ENCODE results near the gene HECTD1.
"Not testable (repeated sequence)": the region's sequence is repeated elsewhere in the genome, so short reads cannot be mapped to it uniquely, and the experiment has no call there.

DNA sequence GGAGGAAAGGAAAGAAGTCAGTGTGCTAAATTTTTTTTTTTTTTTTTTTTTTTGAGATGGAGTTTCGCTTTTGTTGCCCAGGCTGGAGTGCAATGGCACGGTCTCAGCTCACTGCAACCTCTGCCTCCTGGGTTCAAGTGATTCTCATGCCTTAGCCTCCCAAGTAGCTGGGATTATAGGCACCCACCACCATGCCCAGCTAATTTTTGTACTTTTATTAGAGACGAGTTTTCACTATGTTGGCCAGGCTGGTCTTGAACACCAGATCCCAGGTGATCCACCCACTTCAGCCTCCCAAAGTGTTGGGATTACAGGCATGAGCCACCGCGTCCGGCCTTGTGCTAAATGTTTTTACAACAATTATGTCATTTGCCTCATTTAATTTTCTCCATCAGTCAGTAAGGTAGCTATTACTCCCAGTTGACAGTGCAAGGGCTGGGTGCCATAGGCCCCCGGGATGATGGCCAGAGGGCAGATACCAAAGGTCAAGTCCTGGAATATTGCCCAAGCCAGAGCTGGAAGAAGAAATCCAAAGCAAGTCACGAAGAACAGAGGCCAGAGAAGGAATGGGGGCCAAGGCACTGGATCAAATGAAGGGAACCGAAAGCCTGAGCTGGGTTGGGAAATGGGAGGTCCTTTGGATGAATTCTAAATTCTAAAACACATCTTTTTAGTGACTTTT lies 154.5 kb downstream of the HECTD1 start:
- not testable (repeated sequence) for TF ChIP-seq ZFP37 (tag by site-specific recombination; IDR thresholded peaks at IDR 0.05)
- TF ChIP-seq, protein P1, sequence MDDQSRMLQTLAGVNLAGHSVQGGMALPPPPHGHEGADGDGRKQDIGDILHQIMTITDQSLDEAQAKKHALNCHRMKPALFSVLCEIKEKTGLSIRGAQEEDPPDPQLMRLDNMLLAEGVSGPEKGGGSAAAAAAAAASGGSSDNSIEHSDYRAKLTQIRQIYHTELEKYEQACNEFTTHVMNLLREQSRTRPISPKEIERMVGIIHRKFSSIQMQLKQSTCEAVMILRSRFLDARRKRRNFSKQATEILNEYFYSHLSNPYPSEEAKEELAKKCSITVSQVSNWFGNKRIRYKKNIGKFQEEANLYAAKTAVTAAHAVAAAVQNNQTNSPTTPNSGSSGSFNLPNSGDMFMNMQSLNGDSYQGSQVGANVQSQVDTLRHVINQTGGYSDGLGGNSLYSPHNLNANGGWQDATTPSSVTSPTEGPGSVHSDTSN (CRISPR knock-in tag; IDR thresholded peaks at IDR 0.05): not testable (repeated sequence)
- TF ChIP-seq, protein P2, sequence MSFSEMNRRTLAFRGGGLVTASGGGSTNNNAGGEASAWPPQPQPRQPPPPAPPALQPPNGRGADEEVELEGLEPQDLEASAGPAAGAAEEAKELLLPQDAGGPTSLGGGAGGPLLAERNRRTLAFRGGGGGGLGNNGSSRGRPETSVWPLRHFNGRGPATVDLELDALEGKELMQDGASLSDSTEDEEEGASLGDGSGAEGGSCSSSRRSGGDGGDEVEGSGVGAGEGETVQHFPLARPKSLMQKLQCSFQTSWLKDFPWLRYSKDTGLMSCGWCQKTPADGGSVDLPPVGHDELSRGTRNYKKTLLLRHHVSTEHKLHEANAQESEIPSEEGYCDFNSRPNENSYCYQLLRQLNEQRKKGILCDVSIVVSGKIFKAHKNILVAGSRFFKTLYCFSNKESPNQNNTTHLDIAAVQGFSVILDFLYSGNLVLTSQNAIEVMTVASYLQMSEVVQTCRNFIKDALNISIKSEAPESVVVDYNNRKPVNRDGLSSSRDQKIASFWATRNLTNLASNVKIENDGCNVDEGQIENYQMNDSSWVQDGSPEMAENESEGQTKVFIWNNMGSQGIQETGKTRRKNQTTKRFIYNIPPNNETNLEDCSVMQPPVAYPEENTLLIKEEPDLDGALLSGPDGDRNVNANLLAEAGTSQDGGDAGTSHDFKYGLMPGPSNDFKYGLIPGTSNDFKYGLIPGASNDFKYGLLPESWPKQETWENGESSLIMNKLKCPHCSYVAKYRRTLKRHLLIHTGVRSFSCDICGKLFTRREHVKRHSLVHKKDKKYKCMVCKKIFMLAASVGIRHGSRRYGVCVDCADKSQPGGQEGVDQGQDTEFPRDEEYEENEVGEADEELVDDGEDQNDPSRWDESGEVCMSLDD (tag by site-specific recombination; IDR thresholded peaks at IDR 0.05): not testable (repeated sequence)
- TF ChIP-seq, protein P3, sequence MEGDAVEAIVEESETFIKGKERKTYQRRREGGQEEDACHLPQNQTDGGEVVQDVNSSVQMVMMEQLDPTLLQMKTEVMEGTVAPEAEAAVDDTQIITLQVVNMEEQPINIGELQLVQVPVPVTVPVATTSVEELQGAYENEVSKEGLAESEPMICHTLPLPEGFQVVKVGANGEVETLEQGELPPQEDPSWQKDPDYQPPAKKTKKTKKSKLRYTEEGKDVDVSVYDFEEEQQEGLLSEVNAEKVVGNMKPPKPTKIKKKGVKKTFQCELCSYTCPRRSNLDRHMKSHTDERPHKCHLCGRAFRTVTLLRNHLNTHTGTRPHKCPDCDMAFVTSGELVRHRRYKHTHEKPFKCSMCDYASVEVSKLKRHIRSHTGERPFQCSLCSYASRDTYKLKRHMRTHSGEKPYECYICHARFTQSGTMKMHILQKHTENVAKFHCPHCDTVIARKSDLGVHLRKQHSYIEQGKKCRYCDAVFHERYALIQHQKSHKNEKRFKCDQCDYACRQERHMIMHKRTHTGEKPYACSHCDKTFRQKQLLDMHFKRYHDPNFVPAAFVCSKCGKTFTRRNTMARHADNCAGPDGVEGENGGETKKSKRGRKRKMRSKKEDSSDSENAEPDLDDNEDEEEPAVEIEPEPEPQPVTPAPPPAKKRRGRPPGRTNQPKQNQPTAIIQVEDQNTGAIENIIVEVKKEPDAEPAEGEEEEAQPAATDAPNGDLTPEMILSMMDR (tag by site-specific recombination; IDR thresholded peaks at IDR 0.05): not testable (repeated sequence)
- TF ChIP-seq, protein P4, sequence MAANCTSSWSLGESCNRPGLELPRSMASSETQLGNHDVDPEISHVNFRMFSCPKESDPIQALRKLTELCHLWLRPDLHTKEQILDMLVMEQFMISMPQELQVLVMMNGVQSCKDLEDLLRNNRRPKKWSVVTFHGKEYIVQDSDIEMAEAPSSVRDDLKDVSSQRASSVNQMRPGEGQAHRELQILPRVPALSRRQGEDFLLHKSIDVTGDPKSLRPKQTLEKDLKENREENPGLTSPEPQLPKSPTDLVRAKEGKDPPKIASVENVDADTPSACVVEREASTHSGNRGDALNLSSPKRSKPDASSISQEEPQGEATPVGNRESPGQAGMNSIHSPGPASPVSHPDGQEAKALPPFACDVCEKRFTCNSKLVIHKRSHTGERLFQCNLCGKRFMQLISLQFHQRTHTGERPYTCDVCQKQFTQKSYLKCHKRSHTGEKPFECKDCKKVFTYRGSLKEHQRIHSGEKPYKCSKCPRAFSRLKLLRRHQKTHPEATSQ (tag by site-specific recombination; IDR thresholded peaks at IDR 0.05): not testable (repeated sequence)
